KBM-7 (cell line): Measurements from ENCODE around the gene LRRC32.

Source experiments
- DNase-seq: peaks from one replicate; pipeline ENCODE4 v3.0.0-alpha.2; 2015
- in situ Hi-C: fragments of 300-500 bp; cut with MboI; formaldehyde crosslinking; loops from 2 replicates; pipeline ENCODE4 v1.14.3; 2020; ENCODE audit warnings: low sequenced_read_pairs, low pct_unique_long_range_greater_than_20kb, mixed read lengths

LRRC32 gene, protein sequence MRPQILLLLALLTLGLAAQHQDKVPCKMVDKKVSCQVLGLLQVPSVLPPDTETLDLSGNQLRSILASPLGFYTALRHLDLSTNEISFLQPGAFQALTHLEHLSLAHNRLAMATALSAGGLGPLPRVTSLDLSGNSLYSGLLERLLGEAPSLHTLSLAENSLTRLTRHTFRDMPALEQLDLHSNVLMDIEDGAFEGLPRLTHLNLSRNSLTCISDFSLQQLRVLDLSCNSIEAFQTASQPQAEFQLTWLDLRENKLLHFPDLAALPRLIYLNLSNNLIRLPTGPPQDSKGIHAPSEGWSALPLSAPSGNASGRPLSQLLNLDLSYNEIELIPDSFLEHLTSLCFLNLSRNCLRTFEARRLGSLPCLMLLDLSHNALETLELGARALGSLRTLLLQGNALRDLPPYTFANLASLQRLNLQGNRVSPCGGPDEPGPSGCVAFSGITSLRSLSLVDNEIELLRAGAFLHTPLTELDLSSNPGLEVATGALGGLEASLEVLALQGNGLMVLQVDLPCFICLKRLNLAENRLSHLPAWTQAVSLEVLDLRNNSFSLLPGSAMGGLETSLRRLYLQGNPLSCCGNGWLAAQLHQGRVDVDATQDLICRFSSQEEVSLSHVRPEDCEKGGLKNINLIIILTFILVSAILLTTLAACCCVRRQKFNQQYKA

DNA sequence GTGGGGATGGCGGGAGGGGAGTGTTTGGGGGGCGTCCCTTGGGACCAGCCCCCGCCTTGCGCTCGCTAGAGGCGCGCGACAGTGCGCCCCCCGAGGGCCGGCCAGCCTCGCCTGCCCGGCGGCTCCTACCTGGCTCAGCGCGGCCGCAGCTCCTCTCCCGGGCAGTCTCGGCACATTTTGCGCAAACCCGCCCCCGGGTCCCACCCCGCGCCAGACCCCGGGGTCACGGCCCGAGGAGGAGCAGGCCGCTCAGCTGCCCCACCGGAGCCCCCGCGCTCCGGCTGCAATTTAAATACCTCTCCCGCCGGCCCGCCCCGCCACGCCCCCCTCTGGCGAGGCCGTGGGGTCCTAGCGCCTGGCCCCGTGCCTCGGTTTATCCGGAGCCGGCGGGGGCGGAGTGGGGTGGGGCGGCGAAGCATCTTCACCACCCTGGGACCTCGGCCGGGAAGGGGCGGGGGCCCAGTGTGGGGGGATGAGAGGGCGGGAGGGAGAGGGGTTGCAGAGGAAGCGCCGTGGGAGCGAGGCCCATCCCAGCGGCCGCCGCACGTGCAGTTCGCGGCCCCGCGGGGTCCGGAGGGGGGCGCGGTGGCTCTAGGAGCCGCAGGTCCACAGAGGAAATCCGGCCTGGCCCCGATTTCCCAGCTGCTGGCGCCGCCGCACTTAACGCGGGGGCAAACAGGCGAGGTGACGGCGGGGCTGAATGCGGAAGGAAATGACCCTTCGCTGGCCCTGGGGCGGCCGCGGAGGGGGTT is at the start of gene LRRC32:
Gene LRRC32 (minus strand): TSS at position 263 of the 752 bp plus-strand sequence. CDS start 4,793 bp downstream, outside the sequence.
- in situ Hi-C loops: no loop called here
- DNase-seq: no peak

DNA sequence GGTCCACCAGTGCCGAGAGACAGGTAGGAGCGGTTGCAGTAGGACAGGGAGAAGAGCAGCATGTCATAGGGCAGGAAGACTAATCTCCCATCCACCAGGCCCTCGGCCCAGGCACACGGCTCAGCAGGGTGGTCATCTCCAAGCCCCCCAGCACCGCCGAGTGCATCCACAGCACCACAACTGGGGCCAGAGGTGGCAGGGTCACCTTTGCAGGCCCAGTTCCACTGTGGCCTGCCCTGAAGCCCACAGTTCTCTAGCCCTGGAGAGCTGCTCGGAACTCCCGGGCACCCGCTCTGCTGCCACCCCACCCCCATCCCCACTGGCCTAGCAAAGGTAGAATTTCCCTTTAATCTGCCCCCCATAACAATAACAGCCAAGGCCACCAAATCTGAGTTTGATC is 49.1 kb upstream of the LRRC32 start:
- in situ Hi-C loops: no loop called here
- no peak for DNase-seq

DNA sequence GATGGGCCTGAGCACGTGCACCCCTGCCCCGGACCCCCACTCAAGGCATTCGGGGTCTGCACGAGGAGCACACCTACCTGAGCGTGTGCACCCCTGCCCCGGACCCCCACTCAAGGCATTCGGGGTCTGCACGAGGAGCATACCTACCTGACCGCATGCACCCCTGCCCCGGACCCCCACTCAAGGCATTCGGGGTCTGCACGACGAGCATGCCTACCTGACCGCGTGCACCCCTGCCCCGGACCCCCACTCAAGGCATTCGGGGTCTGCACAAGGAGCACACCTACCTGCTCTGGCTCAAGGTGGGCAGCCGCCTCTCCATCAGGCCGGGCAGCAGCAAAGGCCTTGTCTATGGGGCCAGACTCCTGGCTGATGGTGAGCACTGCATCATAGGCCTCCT is 48.7 kb upstream of the LRRC32 start:
- no peak for DNase-seq
- in situ Hi-C loops: no loop called here

DNA sequence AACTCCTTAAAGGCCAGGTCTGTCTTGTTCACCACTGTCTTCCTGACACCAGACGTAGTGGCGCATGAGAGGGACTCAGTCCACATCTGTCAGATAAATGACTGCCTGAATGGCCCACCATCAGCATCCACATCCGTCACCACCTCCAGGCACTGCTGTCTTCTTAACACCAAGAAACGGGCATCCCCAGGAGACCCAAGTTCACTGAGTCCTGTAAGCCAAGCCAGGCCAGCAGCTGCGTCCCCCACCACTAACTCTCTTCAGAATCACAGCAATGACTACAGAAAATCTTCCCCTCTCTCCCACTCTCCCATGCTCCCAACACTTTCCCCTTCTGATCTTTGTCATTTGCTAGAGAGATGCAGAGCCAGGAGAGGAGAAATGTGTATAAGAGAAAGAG is 47.3 kb upstream of the LRRC32 start:
- DNase-seq: no peak
- in situ Hi-C loops: no loop called here

DNA sequence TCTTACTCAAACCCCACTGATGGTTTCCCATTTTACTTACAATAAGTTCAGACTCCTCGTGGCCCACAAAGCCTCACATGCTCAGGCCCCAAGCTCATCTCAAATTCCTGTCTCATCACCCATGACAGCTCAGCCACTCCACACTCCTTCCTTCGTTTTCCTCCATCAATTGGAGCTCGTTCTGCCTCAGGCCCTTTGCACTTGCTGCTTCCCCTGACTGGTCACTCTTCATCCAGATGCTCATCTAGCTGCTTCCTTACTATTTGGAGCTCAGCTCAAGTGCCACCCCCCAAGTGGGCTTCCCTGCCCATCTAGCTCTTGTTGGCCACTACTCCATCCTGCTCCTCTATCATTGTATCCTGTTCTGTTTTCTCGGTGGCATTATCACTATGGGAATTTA is 46.8 kb upstream of the LRRC32 start:
- no peak for DNase-seq
- in situ Hi-C loops: no loop called here

- in situ Hi-C loops: no loop called here
- DNase-seq: no peak
Observed at GRCh38 chr11:76716268-76716667, 45.7 kb upstream of the LRRC32 start.

DNA sequence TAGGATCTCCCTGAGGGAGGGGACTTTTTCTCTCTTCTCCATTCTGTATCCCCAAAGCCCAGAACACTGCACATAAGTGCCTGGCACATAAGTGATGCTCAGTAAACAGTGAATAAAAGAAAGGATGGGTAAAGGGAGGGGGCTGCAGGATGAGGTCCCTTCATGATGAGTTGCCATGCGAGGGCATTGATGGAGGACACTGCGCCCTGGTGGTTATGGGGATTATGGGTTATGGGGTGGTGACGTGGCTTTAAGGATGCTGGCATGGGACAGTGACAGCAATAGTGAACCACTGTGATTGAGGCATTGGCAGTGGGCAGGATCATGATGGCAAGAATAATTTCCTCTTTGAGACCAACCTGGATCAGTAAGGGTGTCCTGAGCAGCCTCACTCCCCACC is 43.9 kb upstream of the LRRC32 start:
- in situ Hi-C loops: no loop called here
- DNase-seq: no peak

DNA sequence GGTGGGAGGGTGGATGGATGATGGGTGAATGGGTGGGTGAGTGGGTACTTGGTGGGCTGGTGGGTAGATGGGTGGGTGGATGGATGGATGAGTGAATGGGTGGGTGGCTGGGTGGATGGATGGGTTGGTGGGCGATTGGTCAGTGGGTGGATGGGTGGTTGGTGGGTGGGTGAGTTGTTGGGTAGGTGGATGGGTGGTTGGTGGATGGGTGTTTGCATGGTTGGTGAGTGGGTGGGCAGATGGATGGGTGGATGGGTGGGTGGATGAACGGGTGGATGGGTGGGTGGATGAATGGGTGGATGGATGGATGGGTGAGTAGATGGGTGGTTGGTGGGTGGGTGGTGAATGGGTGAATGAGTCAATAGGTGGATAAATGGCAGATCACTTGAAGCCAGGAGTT is 43.0 kb upstream of the LRRC32 start:
- in situ Hi-C loops: no loop called here
- DNase-seq: no peak

DNA sequence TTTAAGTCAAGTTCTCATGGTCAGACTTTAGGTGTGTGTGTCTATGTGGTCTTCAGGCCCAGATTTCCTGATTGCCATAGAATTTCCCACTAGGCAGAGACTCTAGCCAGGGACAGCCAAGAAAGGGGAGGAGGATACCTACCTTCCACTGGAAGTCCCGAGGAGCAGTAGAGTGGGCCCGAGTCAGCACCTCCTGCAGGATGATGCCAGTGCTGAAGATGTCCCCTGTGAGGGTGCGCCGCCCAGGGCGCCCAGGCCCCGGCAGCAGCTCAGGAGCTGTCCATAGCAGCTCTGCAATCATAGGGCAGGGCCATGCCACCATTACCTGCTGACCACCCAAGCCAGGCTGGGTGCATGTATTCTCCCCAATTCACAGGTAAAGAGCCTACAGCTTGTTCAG is 41.6 kb upstream of the LRRC32 start:
- in situ Hi-C loops: no loop called here
- no peak for DNase-seq

- DNase-seq: no peak
- in situ Hi-C loops: no loop called here
Observed at GRCh38 chr11:76709756-76710155, 39.2 kb upstream of the LRRC32 start.

DNA sequence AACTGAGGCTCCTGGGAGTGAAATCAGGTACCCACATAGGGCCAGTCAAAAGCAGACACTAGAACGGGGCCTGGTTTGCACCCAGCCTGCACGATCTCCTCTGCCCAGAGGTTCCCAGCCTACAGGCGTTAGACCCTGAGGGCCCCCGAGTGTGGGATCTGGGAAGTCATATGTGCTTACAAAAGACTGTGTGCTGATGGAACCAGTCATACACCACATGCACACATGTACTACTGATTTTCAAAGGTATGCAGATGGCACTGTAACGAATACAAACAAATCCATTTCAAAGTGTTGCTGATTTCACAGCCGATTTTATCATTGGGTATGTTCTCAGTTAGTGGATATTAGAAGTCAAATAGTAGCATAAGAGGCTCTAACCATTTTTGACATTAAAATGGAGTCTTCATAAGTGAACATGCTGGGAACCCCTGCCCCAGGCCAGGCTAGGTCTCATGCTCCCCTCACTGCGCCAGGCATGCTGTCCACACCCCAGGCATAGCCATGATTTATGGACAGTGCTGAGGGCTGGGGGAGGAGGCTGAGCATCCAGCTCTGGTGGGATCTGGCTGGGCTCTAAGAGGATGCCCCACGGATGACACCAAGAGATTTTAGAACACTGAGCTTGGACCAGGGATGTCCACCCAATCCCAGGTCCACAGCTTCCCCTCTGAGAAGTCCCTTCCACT is 38.6 kb upstream of the LRRC32 start:
- in situ Hi-C loops: no loop called here
- no peak for DNase-seq

- in situ Hi-C loops: no loop called here
Observed at GRCh38 chr11:76707293-76707825, 36.8 kb upstream of the LRRC32 start.

GRCh38 chr11:76706667-76707066 is 36.1 kb upstream of the LRRC32 start:
- DNase-seq: no peak
- in situ Hi-C loops: no loop called here

More at GRCh38 chr11:76707293-76707825, 36.8 kb upstream of the LRRC32 start:
- DNase-seq: no peak

GRCh38 chr11:76705826-76706225 is 35.3 kb upstream of the LRRC32 start:
- no peak for DNase-seq
- in situ Hi-C loops: no loop called here

- in situ Hi-C loops: no loop called here
- DNase-seq: no peak
Observed at GRCh38 chr11:76704171-76704948, 33.8 kb upstream of the LRRC32 start.

GRCh38 chr11:76703707-76704106 is 33.2 kb upstream of the LRRC32 start:
- in situ Hi-C loops: no loop called here
- no peak for DNase-seq

DNA sequence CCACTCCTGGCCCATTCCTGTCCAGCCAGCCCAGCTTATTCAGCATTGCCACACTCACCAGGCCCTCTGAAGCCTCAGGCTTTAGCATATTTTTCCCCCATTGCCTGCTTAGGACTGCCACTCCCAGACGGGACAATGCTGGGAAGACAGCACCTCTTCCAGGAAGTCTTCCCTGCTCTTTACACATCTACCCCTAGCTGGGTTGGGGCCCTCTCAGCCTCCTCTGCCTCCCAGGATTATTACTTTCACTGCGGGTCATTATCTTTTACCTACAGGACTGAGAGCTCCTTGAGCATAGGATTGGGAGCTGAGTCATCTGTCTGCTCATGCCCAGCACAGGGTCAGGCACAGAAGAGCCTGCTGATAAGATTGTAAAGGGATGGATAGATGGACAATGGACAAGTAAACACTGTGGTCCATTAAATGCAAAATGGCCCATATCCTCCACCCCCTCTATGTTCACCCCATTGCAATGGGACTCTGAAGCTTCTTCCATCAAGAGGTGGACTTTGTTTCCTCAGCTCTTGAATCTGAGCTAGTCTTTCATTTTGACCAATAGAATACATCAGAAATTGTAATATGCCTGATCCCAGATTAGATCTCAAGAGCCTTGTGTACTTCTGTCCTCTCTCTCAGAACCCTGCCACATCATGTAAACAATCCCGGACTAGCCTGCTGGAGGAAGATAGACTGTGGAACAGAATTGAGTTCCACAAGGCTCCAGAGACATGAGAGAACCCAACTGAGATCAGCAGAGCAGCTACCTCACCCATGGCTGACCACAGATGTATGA is 32.0 kb upstream of the LRRC32 start:
- in situ Hi-C loops: no loop called here
- no peak for DNase-seq
